GM18861 (cell line): Measurements from ENCODE around the gene DUSP3.
"Not testable (repeated sequence)": the region's sequence is repeated elsewhere in the genome, so short reads cannot be mapped to it uniquely, and the experiment has no call there.

Experiments
- ATAC-seq: cut with Tn5 transposase; IDR thresholded peaks from one replicate; pipeline ENCODE4 v1.9.1; 2021; ENCODE audit not compliant: unreplicated experiment

DUSP3 gene

DNA sequence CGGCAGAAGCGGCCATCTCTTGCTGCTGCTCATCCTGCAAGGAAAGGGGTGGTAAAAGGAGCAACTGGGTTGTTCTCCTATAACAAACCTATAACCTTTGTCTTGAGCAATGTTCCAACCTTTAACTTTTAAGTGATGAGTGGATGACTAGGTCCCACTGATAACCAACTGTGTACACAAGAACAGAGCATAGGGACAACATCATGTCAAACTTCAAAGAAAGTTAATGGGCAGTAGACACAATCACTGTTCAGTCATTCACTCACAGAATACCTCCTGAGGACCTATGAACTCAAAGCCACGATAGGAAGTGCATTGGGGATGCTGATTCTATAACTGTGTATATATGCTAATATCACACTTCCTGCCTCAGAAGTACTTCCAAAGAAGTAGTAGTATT, 23.1 kb upstream of the DUSP3 start:
- no peak for ATAC-seq

- no peak for ATAC-seq
Observed at GRCh38 chr17:43800736-43801135, 22.0 kb upstream of the DUSP3 start.

DNA sequence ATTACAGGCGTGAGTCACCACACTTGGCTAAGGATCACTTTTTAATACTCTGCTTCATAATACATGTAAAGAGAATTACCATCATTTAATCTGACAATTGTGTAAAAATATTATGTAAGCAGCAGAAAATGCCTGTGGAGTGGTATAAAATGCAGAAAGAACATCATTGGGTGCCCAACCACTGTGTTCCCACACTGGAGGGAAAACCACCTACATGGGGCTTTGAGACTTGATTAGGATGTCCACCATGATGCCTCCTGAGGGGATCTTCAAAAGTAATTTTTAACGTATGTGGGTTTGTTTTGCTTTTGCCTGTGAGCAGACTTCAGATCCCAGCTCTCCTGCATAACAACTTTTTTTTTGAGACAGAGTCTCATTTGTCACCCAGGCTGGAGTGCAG, 20.3 kb upstream of the DUSP3 start:
- ATAC-seq = no peak

DNA sequence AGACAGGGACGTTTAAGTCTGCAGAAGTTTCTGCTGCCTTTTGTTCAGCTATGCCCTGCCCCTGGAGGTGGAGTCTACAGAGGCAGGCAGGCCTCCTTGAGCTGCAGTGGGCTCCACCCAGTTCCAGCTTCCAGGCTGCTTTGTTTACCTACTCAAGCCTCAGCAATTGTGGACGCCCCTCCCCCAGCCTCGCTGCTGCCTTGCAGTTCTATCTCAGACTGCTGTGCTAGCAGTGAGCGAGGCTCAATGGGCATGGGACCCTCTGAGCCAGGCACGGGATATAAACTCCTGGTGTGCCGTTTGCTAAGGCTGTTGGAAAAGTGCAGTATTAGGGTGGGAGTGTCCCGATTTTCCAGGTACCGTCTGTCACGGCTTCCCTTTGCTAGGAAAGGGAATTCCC, 19.2 kb upstream of the DUSP3 start:
- ATAC-seq = not testable (repeated sequence)

- not testable (repeated sequence) for ATAC-seq
Observed at GRCh38 chr17:43792668-43793067, 13.9 kb upstream of the DUSP3 start.

DNA sequence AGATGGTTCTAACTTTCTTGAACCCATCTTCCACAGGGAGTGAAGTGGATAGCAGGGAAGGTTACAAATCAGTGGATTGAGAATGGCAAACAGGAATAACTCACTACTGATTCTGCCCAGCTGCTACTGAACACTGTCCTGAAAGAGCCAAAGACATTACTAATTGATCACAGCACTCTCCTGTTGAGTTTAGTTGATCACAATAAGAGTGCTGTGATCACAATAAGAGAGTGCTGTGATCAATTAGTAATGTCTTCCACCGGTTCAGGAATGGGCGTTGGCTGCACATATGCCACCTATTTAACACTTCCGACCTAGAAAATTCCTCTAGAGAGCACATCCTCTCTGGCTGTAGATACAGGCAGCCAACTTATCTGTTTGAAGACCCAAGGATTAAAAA, 12.8 kb upstream of the DUSP3 start:
- no peak for ATAC-seq

DNA sequence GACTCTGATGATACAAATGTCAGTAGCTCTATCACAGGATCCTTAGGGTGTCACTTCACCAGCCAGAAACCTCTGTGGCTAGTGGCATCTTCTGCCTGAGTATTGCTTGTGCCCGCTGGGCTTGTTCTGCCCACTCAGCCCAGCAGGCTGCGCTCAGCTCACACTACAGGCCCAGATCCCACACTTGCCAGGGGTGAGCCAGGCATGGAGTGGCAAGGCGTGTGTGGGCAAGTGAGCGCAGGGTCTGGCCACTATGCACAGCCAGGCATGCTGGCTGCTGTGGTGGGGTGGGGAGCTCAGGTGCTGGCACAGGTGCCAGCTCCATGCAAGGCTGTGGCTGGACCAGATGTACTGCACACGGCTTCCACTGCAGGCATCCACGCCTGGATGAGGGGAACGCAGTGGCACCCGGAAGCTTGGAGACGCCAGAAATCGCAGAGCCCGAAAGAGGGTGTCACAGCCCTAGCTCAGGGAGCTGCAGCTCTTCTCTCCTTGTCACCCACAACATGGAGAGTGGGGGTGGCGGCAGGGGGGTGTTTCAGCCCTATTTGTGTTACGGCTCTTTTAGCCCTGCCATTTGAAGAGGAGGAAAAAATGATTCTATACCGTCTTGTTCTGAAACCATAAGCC, 11.6 kb upstream of the DUSP3 start:
- ATAC-seq = no peak

DNA sequence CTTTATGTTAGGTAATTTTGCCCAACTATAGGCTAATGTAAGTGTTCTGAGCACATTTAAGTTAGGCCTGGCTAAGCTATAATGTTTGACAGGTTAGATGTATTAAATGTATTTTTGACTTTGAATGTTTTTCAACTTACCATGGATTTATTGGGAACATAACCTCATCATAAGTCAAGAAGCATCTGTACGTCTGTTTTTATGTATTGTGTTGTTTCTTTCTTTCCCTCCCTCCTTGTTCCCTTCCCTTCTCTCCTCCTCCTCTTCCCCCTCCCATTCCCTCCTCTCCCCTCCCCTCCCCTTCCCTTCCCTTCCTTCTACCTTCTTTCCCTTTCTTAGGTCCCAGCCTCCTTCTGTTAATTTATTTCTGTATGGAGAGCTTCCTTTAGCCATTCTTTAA, 10.7 kb upstream of the DUSP3 start:
- no peak for ATAC-seq

DNA sequence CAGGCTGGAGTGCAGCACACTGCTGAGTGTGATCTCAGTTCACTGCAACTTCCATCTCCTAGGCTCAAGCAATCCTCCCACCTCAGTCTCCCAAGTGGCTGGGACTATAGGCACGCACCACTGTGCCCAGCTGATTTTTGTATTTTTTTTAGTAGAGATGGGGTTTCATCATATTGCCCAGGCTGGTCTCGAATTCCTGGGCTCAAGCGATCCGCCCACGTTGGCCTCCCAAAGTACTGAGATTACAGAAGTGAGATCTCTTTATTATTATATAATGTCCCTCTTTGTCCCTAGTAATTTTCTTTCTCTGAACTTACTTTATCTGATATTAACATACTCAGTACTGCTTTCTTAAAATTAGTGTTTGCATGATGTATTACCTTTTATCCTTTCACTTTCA, 9.8 kb upstream of the DUSP3 start:
- ATAC-seq = no peak

- ATAC-seq = no peak
Observed at GRCh38 chr17:43787728-43788127, 9.0 kb upstream of the DUSP3 start.

DNA sequence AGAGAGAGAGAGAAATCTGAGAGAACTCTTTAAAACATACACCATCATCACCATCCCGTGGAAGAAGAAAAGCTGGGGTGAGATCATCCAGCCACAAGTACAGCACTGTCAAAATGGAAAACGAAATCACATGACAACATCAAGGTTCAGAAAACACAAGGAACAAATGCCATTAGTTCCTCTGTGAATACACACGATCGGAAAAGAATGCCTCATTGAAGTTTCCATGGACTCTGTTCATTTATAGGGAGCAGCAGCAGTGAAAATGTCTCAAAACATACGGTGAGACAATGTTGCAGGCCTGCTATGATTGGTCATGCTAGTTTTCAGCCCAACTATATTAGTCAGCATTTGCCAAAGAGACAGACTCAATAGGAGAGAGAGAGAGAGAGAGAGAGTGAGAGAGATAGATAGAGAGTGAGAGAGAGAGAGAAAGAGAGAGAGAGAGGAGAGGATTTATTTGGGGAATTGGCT, 5.9 kb upstream of the DUSP3 start:
- no peak for ATAC-seq

DNA sequence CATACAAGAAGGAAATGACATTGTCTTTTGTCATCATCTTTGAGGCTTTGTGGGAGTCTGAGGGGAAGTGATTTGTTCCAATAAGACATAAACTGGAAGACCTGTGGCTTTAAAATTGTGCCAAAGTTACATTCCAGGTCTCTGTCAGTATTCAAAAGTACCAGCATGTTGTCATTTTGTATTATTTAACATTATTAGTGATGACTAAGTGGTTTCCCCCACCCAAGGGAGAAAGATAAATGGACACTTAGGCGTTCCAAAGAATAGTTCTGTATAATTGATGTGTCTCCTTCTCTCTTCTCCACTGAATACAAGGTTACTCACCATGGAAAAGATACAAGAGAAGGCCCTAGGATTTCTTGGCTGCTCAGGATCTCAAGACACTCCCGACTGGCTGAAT, 5.3 kb upstream of the DUSP3 start:
- ATAC-seq = no peak

- ATAC-seq = no peak
Observed at GRCh38 chr17:43782913-43783680, 4.3 kb upstream of the DUSP3 start.

GRCh38 chr17:43780135-43780534, 1.4 kb upstream of the DUSP3 start, which contains the start of gene CFAP97D1:
CFAP97D1 (plus strand) TSS chr17:43780435; CDS start chr17:43780463, 28 bp downstream.
- ATAC-seq = no peak

DNA sequence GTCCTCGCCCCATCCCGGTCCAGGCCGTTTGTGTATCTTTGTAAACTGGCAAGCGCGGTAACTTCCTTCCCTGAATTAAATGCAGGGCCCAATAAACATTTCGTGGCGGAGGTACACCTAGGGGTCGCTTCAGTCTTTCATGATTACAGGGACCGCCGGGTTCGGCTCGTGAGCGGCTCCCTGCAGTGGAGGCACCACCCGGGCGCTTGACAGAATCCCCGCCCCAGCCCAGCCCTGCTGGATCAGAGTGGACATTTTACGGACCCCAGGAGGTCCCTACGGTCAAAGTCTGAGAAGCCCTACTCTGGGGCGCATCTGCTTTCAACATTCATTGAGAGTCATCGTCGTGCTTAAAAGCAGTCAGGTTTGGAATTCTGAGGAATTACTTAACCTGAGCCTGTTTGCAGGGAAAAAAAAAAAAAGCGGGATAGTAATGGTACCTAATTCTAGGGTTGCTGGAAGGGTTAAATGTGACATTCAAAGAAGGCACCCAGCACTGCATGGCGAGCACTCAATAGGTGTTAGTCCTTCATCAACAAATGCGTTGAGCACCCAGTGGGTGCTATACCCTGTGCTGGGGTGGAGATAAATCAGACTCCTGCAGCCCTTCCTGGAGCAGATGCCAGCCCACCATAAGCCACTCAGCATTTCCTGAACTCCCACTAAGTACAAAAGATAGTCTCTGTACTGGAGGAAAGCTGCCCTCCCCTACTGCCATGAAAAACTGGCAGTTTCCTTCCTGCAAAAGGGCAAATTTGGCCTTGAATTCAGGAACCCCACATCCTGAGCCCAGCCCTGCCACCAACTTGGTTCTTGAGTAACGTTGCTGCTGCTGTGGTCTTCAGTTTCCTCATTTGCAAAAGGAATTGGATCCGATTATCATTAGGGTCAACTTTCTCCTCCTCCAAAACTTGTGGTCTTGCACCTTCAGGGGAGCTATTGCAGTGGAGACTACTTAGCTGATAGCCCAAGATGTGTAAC, 658 bp upstream of the DUSP3 start:
- no peak for ATAC-seq

- ATAC-seq = no peak
Observed at GRCh38 chr17:43774304-43775250, 4.2 kb downstream of the DUSP3 start.

- ATAC-seq = no peak
Observed at GRCh38 chr17:43772877-43773648, 5.7 kb downstream of the DUSP3 start.

DNA sequence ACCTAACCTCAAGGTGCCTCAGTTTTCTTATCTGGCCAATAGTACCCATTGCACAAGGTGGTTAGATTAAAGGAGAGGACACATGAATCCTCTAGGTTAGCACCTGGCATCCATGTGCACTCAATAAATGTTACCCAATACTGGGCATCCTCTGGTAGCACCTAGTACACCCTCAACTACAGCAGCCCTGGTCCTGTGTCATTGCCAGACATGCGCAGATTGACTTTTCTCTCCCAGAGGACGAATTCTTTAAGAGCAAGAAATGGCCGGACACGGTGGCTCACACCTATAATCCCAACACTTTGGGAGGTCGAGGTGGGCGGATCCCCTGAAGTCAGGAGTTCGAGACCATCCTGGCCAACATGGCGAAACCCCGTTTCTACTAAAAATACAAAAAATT, 7.3 kb downstream of the DUSP3 start:
- ATAC-seq = no peak

- no peak for ATAC-seq
Observed at GRCh38 chr17:43770957-43771356, 7.8 kb downstream of the DUSP3 start.
